GM23248 (cell line): ENCODE results near the gene ZBTB8OS.

Experiments used
- EZH2 ChIP-seq: fragments of 200-600 bp; sonication (generic); IDR thresholded peaks from 2 replicates; pipeline ENCODE4 v1.6.1; 2018; ENCODE audit warnings: antibody characterized with exemption, mild to moderate bottlenecking; ENCODE audit not compliant: insufficient read depth, poor library complexity, severe bottlenecking
- EZH2phosphoT487 ChIP-seq: fragments of 200-600 bp; sonication (generic); IDR thresholded peaks from 2 replicates; pipeline ENCODE4 v1.6.1; 2018; ENCODE audit warnings: antibody characterized with exemption, moderate library complexity, mild to moderate bottlenecking, low read depth; ENCODE audit not compliant: insufficient read depth

DNA sequence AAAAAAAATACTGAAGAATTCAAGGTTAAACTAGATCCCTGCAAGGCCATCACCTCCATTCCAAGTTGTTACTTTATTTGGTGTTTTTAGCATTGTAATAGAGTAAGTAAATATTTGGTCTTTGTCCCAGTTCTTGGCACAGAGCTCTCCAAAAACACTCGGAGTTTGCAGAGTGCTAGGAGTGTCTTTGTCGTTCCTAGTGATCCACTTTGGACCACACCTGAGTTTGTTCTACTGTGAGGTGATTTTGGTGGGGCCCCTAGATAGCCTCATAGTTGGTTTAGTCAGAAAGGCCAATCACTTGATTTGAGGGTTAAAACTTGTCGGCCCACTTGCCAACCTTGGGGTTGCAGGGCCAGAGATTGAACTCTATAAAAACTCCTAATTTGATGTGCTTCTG lies 26.6 kb upstream of the ZBTB8OS start:
- no peak for TF ChIP-seq EZH2
- no peak for TF ChIP-seq EZH2phosphoT487
